ENCODE measurements around the gene BFAR. TPM values are rescaled to one million over a fixed set of nuclear protein-coding genes. Genes with fewer than 3 reads are reported as not detected.

Gene BFAR
- total and polyA plus RNA-seq, 2 experiments from 2014 or later, result 44.6 to 98.9 TPM

- no peak overlapping the region for H3K4me3 ChIP-seq
- 98% methylated on average over 4 of the region's 4 CpGs for WGBS (ENCODE audit: low lambda C conversion rate, missing lambda C conversion rate)
- no peak overlapping the region for H3K27ac ChIP-seq
- no peaks in the 10 kb centered on the region for H3K36me3 ChIP-seq (replicated peaks; ENCODE audit: insufficient read depth, low read depth)
- H3K4me1 ChIP-seq (ENCODE audit: insufficient read depth), result no peaks in the 10 kb centered on the region
- no peak overlapping the region for H3K4me2 ChIP-seq
- no peaks in the 10 kb centered on the region for H4K20me1 ChIP-seq (ENCODE audit: insufficient read depth, poor library complexity, severe bottlenecking)
- no peaks in the 10 kb centered on the region for H3K9me2 ChIP-seq (replicated peaks; ENCODE audit: insufficient read depth)
- no peak for DNase-seq (ENCODE audit: low spot score)
- no peaks in the 10 kb centered on the region for H3K79me2 ChIP-seq
- H3K27me3 ChIP-seq, result no peaks in the 10 kb centered on the region
- no peak overlapping the region for H2AFZ ChIP-seq
- H3K9me3 ChIP-seq (ENCODE audit: low read depth), result no peaks in the 10 kb centered on the region
- TF ChIP-seq, protein P1, sequence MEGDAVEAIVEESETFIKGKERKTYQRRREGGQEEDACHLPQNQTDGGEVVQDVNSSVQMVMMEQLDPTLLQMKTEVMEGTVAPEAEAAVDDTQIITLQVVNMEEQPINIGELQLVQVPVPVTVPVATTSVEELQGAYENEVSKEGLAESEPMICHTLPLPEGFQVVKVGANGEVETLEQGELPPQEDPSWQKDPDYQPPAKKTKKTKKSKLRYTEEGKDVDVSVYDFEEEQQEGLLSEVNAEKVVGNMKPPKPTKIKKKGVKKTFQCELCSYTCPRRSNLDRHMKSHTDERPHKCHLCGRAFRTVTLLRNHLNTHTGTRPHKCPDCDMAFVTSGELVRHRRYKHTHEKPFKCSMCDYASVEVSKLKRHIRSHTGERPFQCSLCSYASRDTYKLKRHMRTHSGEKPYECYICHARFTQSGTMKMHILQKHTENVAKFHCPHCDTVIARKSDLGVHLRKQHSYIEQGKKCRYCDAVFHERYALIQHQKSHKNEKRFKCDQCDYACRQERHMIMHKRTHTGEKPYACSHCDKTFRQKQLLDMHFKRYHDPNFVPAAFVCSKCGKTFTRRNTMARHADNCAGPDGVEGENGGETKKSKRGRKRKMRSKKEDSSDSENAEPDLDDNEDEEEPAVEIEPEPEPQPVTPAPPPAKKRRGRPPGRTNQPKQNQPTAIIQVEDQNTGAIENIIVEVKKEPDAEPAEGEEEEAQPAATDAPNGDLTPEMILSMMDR (IDR thresholded peaks at IDR 0.05; ENCODE audit: poor library complexity), result no peak
- no peak for TF ChIP-seq EZH2phosphoT487 (IDR thresholded peaks at IDR 0.05; ENCODE audit: low read depth, severe bottlenecking, unreplicated experiment)
- TF ChIP-seq EZH2 (IDR thresholded peaks at IDR 0.05; ENCODE audit: borderline replicate concordance), result no peak
Measured at GRCh38 chr16:14613991-14614390, 18.8 kb upstream of the BFAR start.

DNA sequence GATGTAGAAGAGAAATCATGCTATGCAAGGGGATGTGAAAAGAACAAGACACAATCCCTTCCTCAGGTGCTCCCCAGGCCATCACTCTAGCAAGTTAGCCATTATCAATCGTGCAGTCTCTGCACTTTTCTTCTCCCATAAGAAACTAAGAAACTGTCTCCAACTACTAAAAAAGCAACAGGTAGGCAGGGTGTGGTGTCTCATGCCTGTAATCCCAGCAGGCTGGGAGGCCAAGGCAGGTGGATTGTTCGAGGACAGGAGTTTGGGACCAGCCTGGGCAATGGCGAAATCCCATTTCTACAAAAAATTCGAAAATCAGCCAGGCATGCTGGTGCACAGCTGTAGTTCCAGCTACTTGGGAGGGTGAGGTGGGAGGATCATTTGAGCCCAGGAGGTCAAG lies 16.5 kb upstream of the BFAR start:
- no peak overlapping the region for H3K4me2 ChIP-seq
- no peaks in the 10 kb centered on the region for H3K4me1 ChIP-seq (ENCODE audit: insufficient read depth)
- 99% methylated on average over 4 of the region's 4 CpGs for WGBS (ENCODE audit: low lambda C conversion rate, missing lambda C conversion rate)
- H3K9me2 ChIP-seq (replicated peaks; ENCODE audit: insufficient read depth), result no peaks in the 10 kb centered on the region
- no peak overlapping the region for H3K27ac ChIP-seq
- H3K36me3 ChIP-seq (replicated peaks; ENCODE audit: insufficient read depth, low read depth), result no peaks in the 10 kb centered on the region
- H3K27me3 ChIP-seq, result no peaks in the 10 kb centered on the region
- H4K20me1 ChIP-seq (ENCODE audit: insufficient read depth, poor library complexity, severe bottlenecking), result no peaks in the 10 kb centered on the region
- H3K9me3 ChIP-seq (ENCODE audit: low read depth), result no peaks in the 10 kb centered on the region
- no peak overlapping the region for H3K4me3 ChIP-seq
- no peaks in the 10 kb centered on the region for H3K79me2 ChIP-seq
- no peak overlapping the region for H2AFZ ChIP-seq
- no peak for DNase-seq (ENCODE audit: low spot score)
- TF ChIP-seq EZH2phosphoT487 (IDR thresholded peaks at IDR 0.05; ENCODE audit: low read depth, severe bottlenecking, unreplicated experiment) (no peak), EZH2 (IDR thresholded peaks at IDR 0.05; ENCODE audit: borderline replicate concordance) (no peak)
- TF ChIP-seq, protein P1 (IDR thresholded peaks at IDR 0.05; ENCODE audit: poor library complexity), result no peak

DNA sequence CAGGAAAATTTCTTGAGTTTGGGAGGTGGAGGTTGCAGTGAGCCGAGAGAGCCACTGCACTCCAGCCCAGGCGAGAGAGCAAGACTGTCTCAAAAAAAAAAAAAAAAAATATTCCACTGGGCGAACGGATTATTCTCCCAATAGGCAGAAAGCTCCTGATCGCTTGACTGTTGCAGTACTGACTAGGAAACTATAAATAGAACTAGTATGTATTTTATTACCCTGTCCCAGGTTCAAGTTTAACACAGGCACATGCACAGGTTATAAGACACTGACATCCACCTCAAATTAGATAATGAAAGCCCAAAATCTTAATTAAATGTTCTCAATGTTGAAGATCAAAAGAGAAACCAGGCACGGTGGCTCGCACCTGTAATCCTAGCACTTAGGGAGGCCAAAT lies 14.2 kb upstream of the BFAR start:
- TF ChIP-seq EZH2phosphoT487 (IDR thresholded peaks at IDR 0.05; ENCODE audit: low read depth, severe bottlenecking, unreplicated experiment), result no peak
- TF ChIP-seq EZH2 (IDR thresholded peaks at IDR 0.05; ENCODE audit: borderline replicate concordance), result no peak
- TF ChIP-seq, protein P1 (IDR thresholded peaks at IDR 0.05; ENCODE audit: poor library complexity), result no peak
- Histone ChIP-seq H3K36me3 (replicated peaks; ENCODE audit: insufficient read depth, low read depth) (no peaks in the 10 kb centered on the region), H3K79me2 (no peaks in the 10 kb centered on the region), H3K4me2 (no peak overlapping the region), H3K9me3 (ENCODE audit: low read depth) (no peaks in the 10 kb centered on the region), H3K27ac (no peak overlapping the region), H4K20me1 (ENCODE audit: insufficient read depth, poor library complexity, severe bottlenecking) (no peaks in the 10 kb centered on the region), H3K9me2 (replicated peaks; ENCODE audit: insufficient read depth) (no peaks in the 10 kb centered on the region), H3K4me1 (ENCODE audit: insufficient read depth) (no peaks in the 10 kb centered on the region), H2AFZ (no peak overlapping the region), H3K27me3 (no peaks in the 10 kb centered on the region), H3K4me3 (no peak overlapping the region)
- DNase-seq (ENCODE audit: low spot score), result no peak
- WGBS (ENCODE audit: low lambda C conversion rate, missing lambda C conversion rate), result 79% methylated on average over 7 of the region's 7 CpGs

GRCh38 chr16:14627078-14627477 lies 5.7 kb upstream of the BFAR start:
- Histone ChIP-seq H3K27me3 (no peaks in the 10 kb centered on the region), H3K9me3 (ENCODE audit: low read depth) (no peaks in the 10 kb centered on the region), H3K27ac (no peak overlapping the region), H3K4me2 (no peak overlapping the region), H3K4me1 (ENCODE audit: insufficient read depth) (peaks cover 17% of the 10 kb centered on the region), H4K20me1 (ENCODE audit: insufficient read depth, poor library complexity, severe bottlenecking) (no peaks in the 10 kb centered on the region), H3K4me3 (no peak overlapping the region), H3K9me2 (replicated peaks; ENCODE audit: insufficient read depth) (no peaks in the 10 kb centered on the region), H2AFZ (no peak overlapping the region), H3K36me3 (replicated peaks; ENCODE audit: insufficient read depth, low read depth) (no peaks in the 10 kb centered on the region), H3K79me2 (peaks cover 40% of the 10 kb centered on the region)
- TF ChIP-seq, protein P1 (IDR thresholded peaks at IDR 0.05; ENCODE audit: poor library complexity), result no peak
- no peak for TF ChIP-seq EZH2 (IDR thresholded peaks at IDR 0.05; ENCODE audit: borderline replicate concordance)
- no peak for TF ChIP-seq EZH2phosphoT487 (IDR thresholded peaks at IDR 0.05; ENCODE audit: low read depth, severe bottlenecking, unreplicated experiment)
- WGBS (ENCODE audit: low lambda C conversion rate, missing lambda C conversion rate), result 93% methylated on average over 4 of the region's 4 CpGs
- DNase-seq (ENCODE audit: low spot score), result no peak
